Measurements from ENCODE around the gene PTPRM. TPM values are rescaled to one million over a fixed set of nuclear protein-coding genes. Genes with fewer than 3 reads are reported as not detected.
A peak's percentile ranks its signal among the peaks of the same experiment; 100 is the strongest.

Gene PTPRM
- total and polyA plus RNA-seq, 12 donors, result 31.7 to 116 (median 61.2) TPM

DNA sequence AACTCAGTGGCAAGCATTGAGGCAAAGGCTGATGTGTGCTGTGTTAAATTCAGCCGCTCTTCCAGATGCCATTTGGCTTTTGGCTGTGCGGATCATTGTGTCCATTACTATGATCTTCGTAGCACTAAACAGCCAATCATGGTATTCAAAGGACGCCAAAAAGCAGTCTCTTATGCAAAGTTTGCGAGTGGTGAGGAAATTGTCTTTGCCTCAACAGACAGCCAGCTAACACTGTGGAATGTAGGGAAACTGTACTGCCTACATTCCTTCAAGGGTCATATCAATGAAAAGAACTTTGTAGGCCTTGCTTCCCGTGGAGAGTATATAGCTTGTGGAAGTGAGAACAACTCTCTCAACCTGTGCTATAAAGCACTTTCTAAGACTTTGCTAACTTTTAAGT lies 846.6 kb downstream of the PTPRM start:
- Histone ChIP-seq H3K27me3 (no peaks in the 10 kb centered on the region), H3K4me1 (replicated peaks in 1 of 2) (no peaks in the 10 kb centered on the region), H3K36me3 (replicated peaks in 1 of 2) (no peaks in the 10 kb centered on the region), H3K4me3 (no peak overlapping the region), H3K9me3 (replicated peaks in 1 of 3) (peaks cover 0 to 8% (median 0%) of the 10 kb centered on the region in 3 donors), H3K27ac (no peak overlapping the region)
- intact Hi-C loops (cut with DNase I), result no loop called here
- no peak for DNase-seq
- WGBS, 4 donors, result 63 to 73% (median 69%) methylated on average over 6 of the region's 6 CpGs
- TF ChIP-seq POLR2A (IDR thresholded peaks at IDR 0.05), result no peak
- TF ChIP-seq, protein P1, sequence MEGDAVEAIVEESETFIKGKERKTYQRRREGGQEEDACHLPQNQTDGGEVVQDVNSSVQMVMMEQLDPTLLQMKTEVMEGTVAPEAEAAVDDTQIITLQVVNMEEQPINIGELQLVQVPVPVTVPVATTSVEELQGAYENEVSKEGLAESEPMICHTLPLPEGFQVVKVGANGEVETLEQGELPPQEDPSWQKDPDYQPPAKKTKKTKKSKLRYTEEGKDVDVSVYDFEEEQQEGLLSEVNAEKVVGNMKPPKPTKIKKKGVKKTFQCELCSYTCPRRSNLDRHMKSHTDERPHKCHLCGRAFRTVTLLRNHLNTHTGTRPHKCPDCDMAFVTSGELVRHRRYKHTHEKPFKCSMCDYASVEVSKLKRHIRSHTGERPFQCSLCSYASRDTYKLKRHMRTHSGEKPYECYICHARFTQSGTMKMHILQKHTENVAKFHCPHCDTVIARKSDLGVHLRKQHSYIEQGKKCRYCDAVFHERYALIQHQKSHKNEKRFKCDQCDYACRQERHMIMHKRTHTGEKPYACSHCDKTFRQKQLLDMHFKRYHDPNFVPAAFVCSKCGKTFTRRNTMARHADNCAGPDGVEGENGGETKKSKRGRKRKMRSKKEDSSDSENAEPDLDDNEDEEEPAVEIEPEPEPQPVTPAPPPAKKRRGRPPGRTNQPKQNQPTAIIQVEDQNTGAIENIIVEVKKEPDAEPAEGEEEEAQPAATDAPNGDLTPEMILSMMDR (IDR thresholded peaks at IDR 0.05), result no peak

DNA sequence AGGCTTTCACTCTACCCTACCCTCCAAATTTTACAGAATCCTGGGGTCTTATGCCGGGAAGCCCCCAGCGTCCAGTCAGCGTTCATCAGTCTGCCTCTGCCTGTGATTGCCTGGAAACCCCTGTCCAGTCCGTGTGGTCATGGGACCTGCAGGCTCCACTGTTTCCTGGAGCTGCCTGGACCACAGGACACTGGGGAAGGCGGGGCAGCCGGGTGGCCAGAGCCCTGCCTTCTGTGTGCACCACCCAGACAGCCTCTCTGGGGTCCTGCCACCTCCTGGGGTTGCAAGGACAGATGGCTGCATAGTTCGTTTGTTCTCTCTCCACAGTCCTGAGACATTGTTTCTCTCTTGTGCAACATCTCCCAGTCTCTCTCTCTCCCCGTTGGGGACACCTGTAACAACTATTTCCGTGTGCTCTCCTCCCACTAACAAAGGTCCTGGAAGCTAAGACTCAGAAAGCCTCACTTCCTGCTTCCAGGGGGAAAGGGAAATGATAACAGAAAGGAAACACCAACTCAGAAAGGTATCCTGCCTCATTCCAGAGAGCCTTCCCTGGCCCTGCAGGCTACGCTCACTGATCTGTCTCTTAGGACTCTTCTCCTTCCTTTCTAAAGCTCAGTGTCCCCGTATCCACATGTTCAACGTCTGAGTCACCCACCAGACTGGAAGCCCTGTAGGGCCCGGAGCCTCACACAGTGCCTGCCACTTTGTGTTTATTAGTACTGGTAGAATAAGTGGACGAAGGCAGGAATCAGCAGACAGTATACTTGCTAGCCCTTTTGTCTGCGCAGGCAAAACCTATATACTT lies 849.3 kb downstream of the PTPRM start:
- intact Hi-C loops (cut with DNase I), result no loop called here
- Histone ChIP-seq H3K9me3 (replicated peaks in 1 of 3) (peaks cover 0 to 2% (median 0%) of the 10 kb centered on the region in 3 donors), H3K36me3 (replicated peaks in 1 of 2) (no peaks in the 10 kb centered on the region), H3K4me1 (replicated peaks in 1 of 2) (no peaks in the 10 kb centered on the region), H3K27me3 (no peaks in the 10 kb centered on the region), H3K4me3 (no peak overlapping the region), H3K27ac (no peak overlapping the region)
- no peak for DNase-seq
- WGBS, 4 donors, result 53 to 60% (median 55%) methylated on average over 12 to 15 of the region's 15 CpGs
- no peak for TF ChIP-seq POLR2A (IDR thresholded peaks at IDR 0.05)
- TF ChIP-seq, protein P1 (IDR thresholded peaks at IDR 0.05), result no peak

DNA sequence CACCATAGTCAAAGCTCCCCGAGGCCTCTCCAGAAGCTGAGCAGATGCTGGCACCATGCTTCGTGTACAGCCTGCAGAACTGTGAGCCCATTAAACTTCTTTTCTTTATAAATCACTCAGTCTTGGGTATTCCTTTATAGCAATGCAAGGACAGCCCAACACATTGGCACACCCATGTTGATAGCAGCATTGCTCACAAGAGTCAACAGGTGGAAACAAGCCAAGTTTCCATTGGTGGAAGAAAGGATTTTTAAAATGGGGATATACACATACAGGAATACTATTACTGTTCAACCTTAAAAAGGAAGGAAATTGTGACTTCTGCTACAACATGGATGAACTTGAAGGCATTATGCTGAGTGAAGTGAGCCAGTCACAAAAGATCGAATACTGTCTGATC lies 855.3 kb downstream of the PTPRM start:
- 86 to 94% (median 92%) methylated on average over 3 of the region's 3 CpGs for WGBS, 4 donors
- TF ChIP-seq, protein P1 (IDR thresholded peaks at IDR 0.05), result no peak
- TF ChIP-seq POLR2A (IDR thresholded peaks at IDR 0.05), result no peak
- no peaks in the 10 kb centered on the region for H3K4me1 ChIP-seq (replicated peaks in 1 of 2)
- DNase-seq, result no peak
- H3K4me3 ChIP-seq, result no peak overlapping the region
- no peaks in the 10 kb centered on the region for H3K27me3 ChIP-seq
- no peak overlapping the region for H3K27ac ChIP-seq
- no peaks in the 10 kb centered on the region for H3K36me3 ChIP-seq (replicated peaks in 1 of 2)
- intact Hi-C loops (cut with DNase I), result no loop called here
- H3K9me3 ChIP-seq (replicated peaks in 1 of 3), result no peaks in the 10 kb centered on the region

DNA sequence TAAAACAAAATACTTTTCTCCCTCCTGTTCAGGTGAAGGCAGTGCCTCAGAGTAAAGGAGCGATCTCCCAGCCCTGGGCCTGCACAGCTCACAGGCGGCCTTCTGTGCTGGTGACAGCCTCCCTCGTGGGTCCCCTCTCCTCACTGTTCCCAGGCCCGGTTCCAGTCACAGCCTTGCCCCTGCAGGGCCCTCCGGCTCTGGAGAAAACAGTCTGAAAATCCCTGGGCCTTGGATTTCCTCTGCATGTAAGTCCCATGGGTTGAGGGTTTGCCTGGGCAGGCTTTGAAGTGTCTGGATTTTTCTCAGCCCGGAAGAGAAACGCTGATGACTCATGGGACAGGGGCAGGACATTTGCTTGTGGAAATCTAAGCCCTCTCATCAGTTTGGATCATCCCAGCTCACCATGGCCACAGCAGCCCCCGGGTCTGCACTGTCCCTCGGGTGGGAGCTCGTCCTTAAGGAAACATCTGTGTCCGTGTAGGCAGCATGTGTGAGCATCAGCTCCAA lies 856.0 kb downstream of the PTPRM start:
- intact Hi-C loops (cut with DNase I), result no loop called here
- WGBS, 4 donors, result 63 to 74% (median 67%) methylated on average over 9 to 11 of the region's 11 CpGs

More for the DNA sequence above, 856.0 kb downstream of the PTPRM start:
- no peaks in the 10 kb centered on the region for H3K4me1 ChIP-seq (replicated peaks in 1 of 2)
- no peaks in the 10 kb centered on the region for H3K27me3 ChIP-seq
- H3K27ac ChIP-seq, result no peak overlapping the region
- DNase-seq, result peak in 1 of 7 donors; percentile 19
- H3K4me3 ChIP-seq, result no peak overlapping the region
- H3K9me3 ChIP-seq (replicated peaks in 1 of 3), result no peaks in the 10 kb centered on the region
- TF ChIP-seq, protein P1 (IDR thresholded peaks at IDR 0.05), result no peak
- TF ChIP-seq POLR2A (IDR thresholded peaks at IDR 0.05), result no peak
- H3K36me3 ChIP-seq (replicated peaks in 1 of 2), result no peaks in the 10 kb centered on the region
